ENCODE measurements around the gene ELL. TPM values are rescaled to one million over a fixed set of nuclear protein-coding genes. Genes with fewer than 3 reads are reported as not detected.

The ELL gene
- total and polyA plus RNA-seq, 9 of the 15 experiments (the other 6 are each of a cell fraction or from before 2014, with no cell fraction given) = 0.24 to 22.5 (median 4.1) TPM

GRCh38 chr19:18522124-18522861, 423 bp upstream of the ELL start:
- H3K27ac ChIP-seq (ENCODE audit: extremely low read depth, low read depth, low read length) = peak overlapping the region; percentile 97
- H3K4me1 ChIP-seq (replicated peaks in 1 of 2; ENCODE audit: control insufficient read depth in 2 of 2, insufficient read depth in 2 of 2, low read length in 2 of 2) = peaks cover 11 to 34% of the 10 kb centered on the region in 2 experiments
- in situ Hi-C loops (cut with MboI) = no loop called here
- TF ChIP-seq MCM7 (IDR thresholded peaks at IDR 0.05) (no peak), ZNF57 (CRISPR knock-in tag; IDR thresholded peaks at IDR 0.05) (no peak), SMAD1 (IDR thresholded peaks at IDR 0.05; ENCODE audit: low read depth, low read length, partially characterized antibody) (no peak), IRF1 (CRISPR knock-in tag; IDR thresholded peaks at IDR 0.05; ENCODE audit: borderline replicate concordance) (no peak), NELFE (IDR thresholded peaks at IDR 0.05; ENCODE audit: insufficient read depth, insufficient read length) (no peak), ZNF589 (CRISPR knock-in tag; IDR thresholded peaks at IDR 0.05; ENCODE audit: low read depth) (no peak), ARID3A (IDR thresholded peaks at IDR 0.05; ENCODE audit: borderline replicate concordance, low read depth, low read length) (no peak), RHOXF2B (CRISPR knock-in tag; conservative IDR thresholded peaks at IDR 0.05) (no peak), GTF2E2 (tag; IDR thresholded peaks at IDR 0.05) (no peak), RBM14 (IDR thresholded peaks at IDR 0.05; ENCODE audit: borderline replicate concordance, insufficient read depth, low read depth, low read length) (no peak), ARID2 (IDR thresholded peaks at IDR 0.05) (no peak), ZNF143 (CRISPR knock-in tag; IDR thresholded peaks at IDR 0.05) (peak; percentile 78), ARID3B (CRISPR knock-in tag; IDR thresholded peaks at IDR 0.05; ENCODE audit: borderline replicate concordance) (no peak)
- TF ChIP-seq, protein P1, sequence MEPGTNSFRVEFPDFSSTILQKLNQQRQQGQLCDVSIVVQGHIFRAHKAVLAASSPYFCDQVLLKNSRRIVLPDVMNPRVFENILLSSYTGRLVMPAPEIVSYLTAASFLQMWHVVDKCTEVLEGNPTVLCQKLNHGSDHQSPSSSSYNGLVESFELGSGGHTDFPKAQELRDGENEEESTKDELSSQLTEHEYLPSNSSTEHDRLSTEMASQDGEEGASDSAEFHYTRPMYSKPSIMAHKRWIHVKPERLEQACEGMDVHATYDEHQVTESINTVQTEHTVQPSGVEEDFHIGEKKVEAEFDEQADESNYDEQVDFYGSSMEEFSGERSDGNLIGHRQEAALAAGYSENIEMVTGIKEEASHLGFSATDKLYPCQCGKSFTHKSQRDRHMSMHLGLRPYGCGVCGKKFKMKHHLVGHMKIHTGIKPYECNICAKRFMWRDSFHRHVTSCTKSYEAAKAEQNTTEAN (CRISPR knock-in tag; IDR thresholded peaks at IDR 0.05) = no peak
- TF ChIP-seq, protein P2, sequence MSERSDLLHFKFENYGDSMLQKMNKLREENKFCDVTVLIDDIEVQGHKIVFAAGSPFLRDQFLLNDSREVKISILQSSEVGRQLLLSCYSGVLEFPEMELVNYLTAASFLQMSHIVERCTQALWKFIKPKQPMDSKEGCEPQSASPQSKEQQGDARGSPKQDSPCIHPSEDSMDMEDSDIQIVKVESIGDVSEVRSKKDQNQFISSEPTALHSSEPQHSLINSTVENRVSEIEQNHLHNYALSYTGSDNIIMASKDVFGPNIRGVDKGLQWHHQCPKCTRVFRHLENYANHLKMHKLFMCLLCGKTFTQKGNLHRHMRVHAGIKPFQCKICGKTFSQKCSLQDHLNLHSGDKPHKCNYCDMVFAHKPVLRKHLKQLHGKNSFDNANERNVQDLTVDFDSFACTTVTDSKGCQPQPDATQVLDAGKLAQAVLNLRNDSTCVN (CRISPR knock-in tag; IDR thresholded peaks at IDR 0.05) = no peak

More at GRCh38 chr19:18522124-18522861, 423 bp upstream of the ELL start:
- no TSS peak for BruUV-seq (replicated peaks)
- H3K9me3 ChIP-seq (replicated peaks; ENCODE audit: control insufficient read depth, insufficient read depth, low read depth, low read length) = no peaks in the 10 kb centered on the region
- intact Hi-C loops (cut with micrococcal nuclease) = loop anchor here (2.0 to 5.0 kb wide), 3 partner anchors 23 to 50 kb away; partner anchors contain the start of genes KXD1 and UBA52
- H3K36me3 ChIP-seq (ENCODE audit: control insufficient read depth, insufficient read depth, low read length) = peaks cover 7% of the 10 kb centered on the region
- FAIRE-seq (peak; percentile 99), DNase-seq (ENCODE audit: extremely low read depth in 1 of 4, low spot score in 3 of 4) (peak; percentile 95 to 100 (median 96)), ATAC-seq (peak; percentile 93)
- H3K4me3 ChIP-seq = peak overlapping the region; percentile 95
- H3K27me3 ChIP-seq (ENCODE audit: control insufficient read depth in 2 of 2, insufficient read depth in 2 of 2, low read length in 2 of 2) = no peaks in the 10 kb centered on the region
- POLR2A ChIA-PET = interaction anchor here (0.6 to 7.0 kb wide), 5 partner anchors 14 to 1140 kb away, joined by 3 to 84 read pairs (median 3); no protein-coding TSS in a partner anchor
- WGBS (ENCODE audit: insufficient coverage, low coverage, missing lambda C conversion rate) = under 1% methylated on average over 38 of the region's 51 CpGs
- H3K4me2 ChIP-seq (ENCODE audit: insufficient read depth, low read length) = peak overlapping the region; percentile 98
- CTCF ChIA-PET (ENCODE audit: low intra/inter-chr PET ratio) = no interaction called here
- H4K20me1 ChIP-seq (replicated peaks; ENCODE audit: control insufficient read depth, insufficient read depth, low read length) = peaks cover 11% of the 10 kb centered on the region; the same call in 1 of the 2 replicates
- H3K9me1 ChIP-seq (ENCODE audit: control insufficient read depth, insufficient read depth, low read length) = peaks cover 9% of the 10 kb centered on the region
- peaks cover 46% of the 10 kb centered on the region for H3K79me2 ChIP-seq (ENCODE audit: control insufficient read depth, insufficient read depth, low read length)
- H3K9ac ChIP-seq (ENCODE audit: insufficient read depth in 1 of 2, low read depth in 2 of 2, low read length in 2 of 2) = peak overlapping the region; percentile 95 to 100
- H2AFZ ChIP-seq (ENCODE audit: low read depth, low read length) = peak overlapping the region; percentile 73
